Keratinocyte (primary cell): ENCODE results near the gene NTHL1. TPM values are rescaled to one million over a fixed set of nuclear protein-coding genes. Genes with fewer than 3 reads are reported as not detected.

Experiments used
- DNase-seq: peaks from one replicate; pipeline ENCODE4 v3.0.0-alpha.2; 2011; ENCODE audit warnings: low read depth, missing footprints, low spot score
- FAIRE-seq: peaks from 2 replicates; lab custom pipeline; 2011; peaks lifted over from hg19 to GRCh38; lab: Jason Lieb, UNC
- H2AFZ ChIP-seq: 2 replicates; pipeline ENCODE4 v1.6.0; 2012; ENCODE audit warnings: low read length, control low read depth, inconsistent platforms; ENCODE audit not compliant: control insufficient read depth
- H3K27ac ChIP-seq: 2 replicates; pipeline ENCODE4 v1.5.1; 2011; ENCODE audit warnings: low read length; ENCODE audit not compliant: control insufficient read depth, insufficient read depth
- H3K27me3 ChIP-seq: 3 replicates; pipeline ENCODE4 v1.6.0; 2011; ENCODE audit warnings: low read length; ENCODE audit not compliant: control insufficient read depth, insufficient read depth; ENCODE audit errors: extremely low read depth
- H3K36me3 ChIP-seq, 2 experiments: 2 replicates in 1 of 2; 3 replicates in 1 of 2; pipeline ENCODE4 v1.5.1; 2011; ENCODE audit warnings: low read length in 2 of 2, mild to moderate bottlenecking in 1 of 2; ENCODE audit not compliant: control insufficient read depth in 2 of 2, insufficient read depth in 2 of 2; ENCODE audit errors: extremely low read depth in 1 of 2
- H3K4me1 ChIP-seq: 3 replicates; pipeline ENCODE4 v1.5.1; 2011; ENCODE audit warnings: low read length; ENCODE audit not compliant: control insufficient read depth, insufficient read depth; ENCODE audit errors: extremely low read depth
- H3K4me2 ChIP-seq: 3 replicates; pipeline ENCODE4 v1.6.0; 2011; ENCODE audit warnings: low read depth, low read length; ENCODE audit not compliant: control insufficient read depth, insufficient read depth; ENCODE audit errors: extremely low read depth
- H3K4me3 ChIP-seq, 3 experiments: fragments of 200-600 bp in 1 of 3; sonication (generic) in 1 of 3; 2 replicates in 2 of 3; 3 replicates in 1 of 3; pipeline ENCODE4 v1.5.1; 2011 to 2016; ENCODE audit warnings: low read length in 3 of 3, mild to moderate bottlenecking in 3 of 3, control low read depth in 2 of 3, inconsistent platforms in 1 of 3, low read depth in 1 of 3, mixed read lengths in 1 of 3, mixed run types in 1 of 3, moderate library complexity in 1 of 3; ENCODE audit not compliant: control insufficient read depth in 2 of 3, insufficient read depth in 2 of 3; ENCODE audit errors: extremely low read depth in 1 of 3
- H3K79me2 ChIP-seq: 2 replicates; pipeline ENCODE4 v1.6.0; 2012; ENCODE audit warnings: low read length; ENCODE audit not compliant: control insufficient read depth, insufficient read depth
- H3K9ac ChIP-seq: 3 replicates; pipeline ENCODE4 v1.6.0; 2011; ENCODE audit warnings: low read length; ENCODE audit not compliant: control insufficient read depth, insufficient read depth; ENCODE audit errors: extremely low read depth
- H3K9me1 ChIP-seq: 3 replicates; pipeline ENCODE4 v1.6.0; 2011; ENCODE audit warnings: low read length; ENCODE audit not compliant: control insufficient read depth, insufficient read depth; ENCODE audit errors: extremely low read depth
- H3K9me3 ChIP-seq: 2 replicates; pipeline ENCODE4 v1.5.1; 2012; ENCODE audit warnings: low read depth, low read length; ENCODE audit not compliant: control insufficient read depth
- H4K20me1 ChIP-seq: 3 replicates; pipeline ENCODE4 v1.6.0; 2011; ENCODE audit warnings: low read length; ENCODE audit not compliant: control insufficient read depth, insufficient read depth; ENCODE audit errors: extremely low read depth
- EZH2 ChIP-seq: IDR thresholded peaks from one replicate; pipeline ENCODE4 v1.6.1; 2012; ENCODE audit warnings: inconsistent platforms, mild to moderate bottlenecking, low read length, moderate library complexity
- dilution Hi-C: fragments of 300-500 bp; cut with MboI; formaldehyde crosslinking; loops from one replicate; pipeline ENCODE4 v1.7.0; 2020; ENCODE audit warnings: low sequenced_read_pairs; ENCODE audit not compliant: extremely low pct_ligation_motif_present
- polyA plus RNA-seq, 5 experiments: library from polyadenylated mRNA; depleted of rRNA in 3 of 5; stranded (reverse) in 3 of 5; stranded (forward) in 1 of 5; unstranded in 1 of 5; fragments of >200 nt; gene quantifications; 1 replicate in 1 of 5; 2 replicates in 3 of 5; 3 replicates in 1 of 5; pipeline versions ENCODE4 v1.2.1 to v1.2.3, GENCODE V29; 2011 to 2012; ENCODE audit warnings: missing spikeins in 2 of 5, low read depth in 1 of 5, low replicate concordance in 1 of 5
- TF ChIP-seq, protein P1 (sequence below), 3 experiments: IDR thresholded peaks in 1 of 3; conservative IDR thresholded peaks in 1 of 3; optimal IDR thresholded peaks in 1 of 3; 2 replicates in 2 of 3; 3 replicates in 1 of 3; pipeline versions ENCODE3 to v1.5.1; 2011; ENCODE audit warnings: low read length in 3 of 3, mild to moderate bottlenecking in 3 of 3, moderate library complexity in 2 of 3, control low read depth in 1 of 3, inconsistent platforms in 1 of 3; ENCODE audit not compliant: insufficient read depth in 2 of 3; ENCODE audit errors: extremely low read depth in 1 of 3

NTHL1 gene
- polyA plus RNA-seq, 1 donor (not counting 4 experiments of a cell fraction or from before 2014, with no cell fraction given): 8.5 TPM

DNA sequence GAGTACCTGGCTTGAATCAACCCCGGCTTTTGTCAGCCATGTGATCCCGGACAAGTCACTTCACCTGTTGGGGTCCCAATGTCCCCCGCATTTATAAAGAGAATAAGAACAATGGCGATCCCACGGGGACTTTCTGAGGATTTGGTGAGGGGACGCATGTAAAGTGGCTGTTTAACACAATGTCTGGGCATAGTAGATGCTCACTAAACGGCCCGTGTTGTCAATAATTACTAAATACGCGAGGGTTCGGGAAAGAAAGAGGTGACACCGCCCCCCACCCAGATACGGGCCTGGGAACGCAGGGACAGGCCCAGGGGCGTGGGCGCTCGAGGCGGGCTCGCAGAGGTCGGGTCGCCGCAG is 56.1 kb downstream of the NTHL1 start:
- H3K4me1 ChIP-seq: peaks cover 25% of the 10 kb centered on the region
- H3K9ac ChIP-seq: peak overlapping the region; percentile 37
- peak overlapping the region; percentile 88 for H2AFZ ChIP-seq
- peaks cover 30% of the 10 kb centered on the region for H3K27me3 ChIP-seq
- FAIRE-seq (no peak), DNase-seq (no peak)
- H3K4me2 ChIP-seq: peak overlapping the region; percentile 70
- no peaks in the 10 kb centered on the region for H3K79me2 ChIP-seq
- H3K9me1 ChIP-seq: no peaks in the 10 kb centered on the region
- H3K27ac ChIP-seq: no peak overlapping the region
- H3K36me3 ChIP-seq: peaks cover under 1 to 5% of the 10 kb centered on the region in 2 experiments
- TF ChIP-seq EZH2: no peak
- TF ChIP-seq, protein P1, sequence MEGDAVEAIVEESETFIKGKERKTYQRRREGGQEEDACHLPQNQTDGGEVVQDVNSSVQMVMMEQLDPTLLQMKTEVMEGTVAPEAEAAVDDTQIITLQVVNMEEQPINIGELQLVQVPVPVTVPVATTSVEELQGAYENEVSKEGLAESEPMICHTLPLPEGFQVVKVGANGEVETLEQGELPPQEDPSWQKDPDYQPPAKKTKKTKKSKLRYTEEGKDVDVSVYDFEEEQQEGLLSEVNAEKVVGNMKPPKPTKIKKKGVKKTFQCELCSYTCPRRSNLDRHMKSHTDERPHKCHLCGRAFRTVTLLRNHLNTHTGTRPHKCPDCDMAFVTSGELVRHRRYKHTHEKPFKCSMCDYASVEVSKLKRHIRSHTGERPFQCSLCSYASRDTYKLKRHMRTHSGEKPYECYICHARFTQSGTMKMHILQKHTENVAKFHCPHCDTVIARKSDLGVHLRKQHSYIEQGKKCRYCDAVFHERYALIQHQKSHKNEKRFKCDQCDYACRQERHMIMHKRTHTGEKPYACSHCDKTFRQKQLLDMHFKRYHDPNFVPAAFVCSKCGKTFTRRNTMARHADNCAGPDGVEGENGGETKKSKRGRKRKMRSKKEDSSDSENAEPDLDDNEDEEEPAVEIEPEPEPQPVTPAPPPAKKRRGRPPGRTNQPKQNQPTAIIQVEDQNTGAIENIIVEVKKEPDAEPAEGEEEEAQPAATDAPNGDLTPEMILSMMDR (optimal IDR thresholded peaks at IDR 0.05 in 1 of 3, IDR thresholded peaks at IDR 0.05 in 1 of 3, conservative IDR thresholded peaks at IDR 0.05 in 1 of 3; ENCODE audit: extremely low read depth in 1 of 3, insufficient read depth in 2 of 3, low read length in 3 of 3): no peak
- dilution Hi-C loops: no loop called here
- H4K20me1 ChIP-seq: no peaks in the 10 kb centered on the region
- H3K9me3 ChIP-seq: no peaks in the 10 kb centered on the region
- peak overlapping the region in 2 of 3 experiments; percentile 23 to 43 for H3K4me3 ChIP-seq

DNA sequence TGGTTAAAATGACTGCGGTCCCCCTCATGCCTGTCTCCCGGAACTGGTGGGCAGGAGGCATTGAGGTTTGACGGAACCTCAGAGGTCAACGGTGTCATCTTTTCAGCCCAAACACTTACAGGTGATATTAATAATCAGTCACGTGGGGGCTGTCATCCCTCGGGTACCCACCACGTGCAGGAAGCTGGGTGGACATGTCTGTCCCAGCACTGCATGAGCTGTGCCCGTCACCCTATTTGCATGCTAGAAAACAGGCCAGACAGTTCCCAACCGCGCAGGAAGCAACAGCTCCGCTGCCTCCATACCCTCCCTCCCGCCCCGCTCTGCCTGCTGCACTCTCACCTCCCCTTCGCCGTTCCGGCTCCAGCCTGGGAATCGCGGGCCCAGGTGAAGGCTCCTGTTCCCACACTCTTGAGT is 56.5 kb downstream of the NTHL1 start:
- Histone ChIP-seq H3K4me3 (no peak overlapping the region), H3K36me3 (peaks cover 5 to 6% of the 10 kb centered on the region in 2 experiments), H2AFZ (no peak overlapping the region), H3K27me3 (peaks cover 30% of the 10 kb centered on the region), H3K79me2 (no peaks in the 10 kb centered on the region), H3K9ac (no peak overlapping the region), H3K9me1 (no peaks in the 10 kb centered on the region), H3K4me2 (peak overlapping the region; percentile 70), H3K4me1 (peaks cover 25% of the 10 kb centered on the region), H4K20me1 (no peaks in the 10 kb centered on the region), H3K9me3 (no peaks in the 10 kb centered on the region), H3K27ac (no peak overlapping the region)
- FAIRE-seq: no peak
- dilution Hi-C loops: no loop called here
- no peak for DNase-seq
- TF ChIP-seq EZH2: no peak
- TF ChIP-seq, protein P1 (optimal IDR thresholded peaks at IDR 0.05 in 1 of 3, IDR thresholded peaks at IDR 0.05 in 1 of 3, conservative IDR thresholded peaks at IDR 0.05 in 1 of 3; ENCODE audit: extremely low read depth in 1 of 3, insufficient read depth in 2 of 3, low read length in 3 of 3): no peak
